NCI-H460 (cell line): ENCODE data around the gene DARS1. TPM values are rescaled to one million over a fixed set of nuclear protein-coding genes. Genes with fewer than 3 reads are reported as not detected.
"Not testable (repeated sequence)": the region's sequence is repeated elsewhere in the genome, so short reads cannot be mapped to it uniquely, and the experiment has no call there.

Experiments
- DNase-seq: peaks from one replicate; pipeline ENCODE4 v3.0.0-alpha.2; 2016; ENCODE audit warnings: low read depth; ENCODE audit errors: extremely low read depth
- total RNA-seq: library from RNA; depleted of rRNA; stranded (reverse); fragments of >200 nt; shearing (Covaris generic); gene quantifications from 2 replicates; pipeline ENCODE4 v1.2.3, GENCODE V29; 2014

Gene DARS1
- total RNA-seq, 1 experiment from 2014 or later = 124 TPM

- DNase-seq = no peak
These were observed 1.1 kb upstream of the DARS1 start for GRCh38 chr2:135986507-135986906.

GRCh38 chr2:135985826-135986393, 484 bp upstream of the DARS1 start:
- DNase-seq = no peak

- DNase-seq = peak; percentile 1
These were observed 1.0 kb downstream of the DARS1 start for GRCh38 chr2:135984199-135985017.

GRCh38 chr2:135980434-135981079, 4.9 kb downstream of the DARS1 start:
- no peak for DNase-seq

DNA sequence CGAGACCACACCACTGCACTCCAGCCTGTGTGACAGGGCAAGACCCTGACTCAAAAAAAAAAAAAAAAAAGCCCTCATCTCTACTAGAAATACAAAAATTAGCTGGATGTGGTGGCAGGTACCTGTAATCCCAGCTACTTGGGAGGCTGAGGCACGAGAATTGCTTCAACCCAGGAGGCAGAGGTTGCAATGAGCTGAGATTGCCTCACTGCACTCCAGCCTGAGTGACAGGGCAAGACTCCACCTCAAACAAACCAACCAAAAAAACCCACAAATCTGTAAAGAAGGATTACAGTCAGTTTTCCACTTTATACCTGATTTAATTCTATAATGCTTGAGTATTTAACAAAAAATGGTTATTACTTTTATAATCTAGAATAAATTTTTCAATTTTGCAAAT, 9.7 kb downstream of the DARS1 start:
- no peak for DNase-seq

DNA sequence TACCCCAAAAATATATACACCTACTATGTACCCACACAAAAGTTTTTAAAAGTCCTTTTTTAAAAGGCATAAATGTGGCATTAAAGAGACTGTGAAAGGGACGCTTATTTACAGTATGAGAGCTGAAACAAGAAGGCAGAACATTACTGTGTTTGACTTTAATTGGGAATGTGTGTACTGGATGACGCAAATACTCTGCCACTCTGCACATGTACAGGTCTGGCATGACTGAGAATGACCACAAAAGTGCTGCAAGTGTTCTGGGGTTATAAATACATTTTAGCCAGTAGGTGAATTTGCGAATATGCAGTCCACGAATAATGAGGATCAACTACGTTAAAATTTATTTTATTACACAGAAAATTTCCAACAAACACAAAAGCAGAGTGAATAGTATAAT, 11.4 kb downstream of the DARS1 start:
- no peak for DNase-seq

GRCh38 chr2:135969655-135970387, 15.6 kb downstream of the DARS1 start:
- no peak for DNase-seq

GRCh38 chr2:135965756-135966155, 19.7 kb downstream of the DARS1 start:
- no peak for DNase-seq

- DNase-seq = not testable (repeated sequence)
These were observed 21.0 kb downstream of the DARS1 start for GRCh38 chr2:135964404-135964803.

GRCh38 chr2:135963841-135964240, 21.6 kb downstream of the DARS1 start:
- no peak for DNase-seq

GRCh38 chr2:135962366-135963123, 22.9 kb downstream of the DARS1 start:
- no peak for DNase-seq

- DNase-seq = no peak
These were observed 24.5 kb downstream of the DARS1 start for GRCh38 chr2:135960656-135961551.

DNA sequence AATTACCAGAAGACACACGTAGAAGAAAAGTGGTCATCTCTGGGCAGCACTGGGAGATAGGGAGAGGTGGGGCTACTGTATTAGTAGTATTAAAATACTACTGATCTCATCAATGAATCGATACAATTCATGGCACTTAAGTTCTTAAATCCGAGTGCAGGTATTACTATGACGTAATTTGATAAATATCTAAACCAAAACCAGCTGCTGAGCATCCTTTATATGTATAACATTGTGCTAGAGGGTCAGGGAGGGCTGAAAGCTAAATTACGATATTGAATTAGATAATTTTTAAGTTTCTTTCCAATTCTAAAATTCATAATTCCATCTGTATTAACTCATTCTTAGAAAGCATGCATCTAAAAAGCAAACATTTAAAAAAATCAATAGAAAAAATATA, 25.3 kb downstream of the DARS1 start:
- DNase-seq = no peak

GRCh38 chr2:135958927-135959326, 26.5 kb downstream of the DARS1 start:
- not testable (repeated sequence) for DNase-seq

DNA sequence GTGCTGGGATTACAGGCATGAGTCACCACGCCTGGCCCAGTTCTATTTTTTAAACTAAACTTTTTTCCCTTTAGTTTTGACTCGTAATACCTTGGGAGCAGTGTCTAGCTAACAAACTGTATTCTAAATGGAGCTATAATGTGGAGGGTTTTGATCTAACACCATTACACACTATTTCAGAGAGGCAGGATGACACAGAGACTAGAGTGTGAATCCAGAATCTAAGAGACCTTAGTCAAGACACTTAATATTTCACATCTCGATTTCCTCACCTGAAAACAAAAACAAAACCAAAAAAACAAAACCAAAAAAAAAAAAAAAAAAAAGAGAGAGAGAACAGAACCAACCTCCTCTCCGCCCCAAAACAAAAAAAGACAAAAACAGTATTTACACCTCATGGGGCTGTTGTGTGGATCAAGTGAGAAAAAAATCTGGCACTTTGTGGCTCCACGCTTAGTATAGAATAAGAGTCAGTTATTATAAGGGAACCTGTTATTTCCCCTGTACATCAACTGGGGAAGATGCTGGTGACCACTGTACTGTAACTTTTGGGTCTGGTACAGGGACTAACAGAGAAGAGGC, 31.3 kb downstream of the DARS1 start:
- no peak for DNase-seq

DNA sequence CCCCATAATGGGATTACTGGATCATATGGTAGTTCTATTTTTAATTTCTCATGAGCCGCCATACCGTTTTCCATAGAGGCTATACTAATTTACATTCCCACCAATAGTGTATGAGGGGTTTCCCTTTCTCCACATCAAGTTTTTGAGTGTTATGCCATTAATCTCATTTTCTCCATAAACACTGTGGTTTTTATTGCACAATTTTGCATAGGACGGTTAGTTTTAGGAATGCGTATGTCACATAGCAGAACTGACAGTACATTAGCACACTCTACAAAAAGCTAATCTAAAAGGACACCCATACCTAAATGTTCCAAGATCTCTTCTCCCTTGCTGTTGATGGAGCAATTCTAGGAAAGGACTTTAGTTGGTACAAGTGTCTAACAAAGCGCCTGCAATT, 32.5 kb downstream of the DARS1 start:
- no peak for DNase-seq

GRCh38 chr2:135951041-135951583, 34.3 kb downstream of the DARS1 start:
- no peak for DNase-seq

DNA sequence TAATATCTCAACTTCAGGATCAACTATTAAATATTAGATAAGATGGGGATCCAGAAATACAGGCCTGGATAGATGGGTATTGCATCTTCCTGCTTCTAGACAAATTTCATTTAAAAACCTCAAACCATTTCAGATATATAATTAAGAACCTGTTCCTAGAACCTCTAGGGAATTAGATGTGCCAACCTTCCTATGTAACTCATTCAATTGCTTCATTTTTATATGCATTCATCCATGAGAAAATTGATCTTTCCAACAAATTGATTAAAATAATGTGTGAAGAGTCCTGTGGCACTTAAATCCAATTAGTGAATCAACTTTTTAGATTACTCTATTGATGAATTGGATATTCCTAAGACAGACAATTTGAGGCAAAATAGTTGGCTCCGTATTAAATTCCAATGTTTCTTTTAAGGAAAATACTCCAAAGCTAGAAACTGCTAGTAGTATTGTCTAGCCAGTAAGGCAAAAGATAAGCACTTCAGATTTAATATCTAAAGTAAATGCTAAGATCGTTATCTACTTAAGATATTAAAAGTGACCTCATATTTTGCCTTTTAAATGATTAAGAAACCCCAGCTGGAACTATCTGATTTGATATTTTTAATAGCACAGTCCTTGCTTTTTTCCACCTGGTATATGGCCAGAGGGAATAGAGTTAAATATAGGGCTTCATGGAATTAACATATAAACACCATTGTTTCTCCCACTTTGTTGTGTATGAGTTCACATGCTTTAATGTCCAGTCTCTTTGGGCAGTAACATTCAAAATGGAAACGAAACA, 35.8 kb downstream of the DARS1 start:
- DNase-seq = no peak
